Inflammatory macrophage treated with lipopolysaccharide for 1 hour (primary cell): ENCODE data around the gene GMEB2.
"Not testable (repeated sequence)": the region's sequence is repeated elsewhere in the genome, so short reads cannot be mapped to it uniquely, and the experiment has no call there.

ENCODE experiments used
- DNase-seq, 2 donors: peaks; one replicate each; pipeline ENCODE4 v3.0.0-alpha.2; 2020 to 2022

GMEB2 gene

DNA sequence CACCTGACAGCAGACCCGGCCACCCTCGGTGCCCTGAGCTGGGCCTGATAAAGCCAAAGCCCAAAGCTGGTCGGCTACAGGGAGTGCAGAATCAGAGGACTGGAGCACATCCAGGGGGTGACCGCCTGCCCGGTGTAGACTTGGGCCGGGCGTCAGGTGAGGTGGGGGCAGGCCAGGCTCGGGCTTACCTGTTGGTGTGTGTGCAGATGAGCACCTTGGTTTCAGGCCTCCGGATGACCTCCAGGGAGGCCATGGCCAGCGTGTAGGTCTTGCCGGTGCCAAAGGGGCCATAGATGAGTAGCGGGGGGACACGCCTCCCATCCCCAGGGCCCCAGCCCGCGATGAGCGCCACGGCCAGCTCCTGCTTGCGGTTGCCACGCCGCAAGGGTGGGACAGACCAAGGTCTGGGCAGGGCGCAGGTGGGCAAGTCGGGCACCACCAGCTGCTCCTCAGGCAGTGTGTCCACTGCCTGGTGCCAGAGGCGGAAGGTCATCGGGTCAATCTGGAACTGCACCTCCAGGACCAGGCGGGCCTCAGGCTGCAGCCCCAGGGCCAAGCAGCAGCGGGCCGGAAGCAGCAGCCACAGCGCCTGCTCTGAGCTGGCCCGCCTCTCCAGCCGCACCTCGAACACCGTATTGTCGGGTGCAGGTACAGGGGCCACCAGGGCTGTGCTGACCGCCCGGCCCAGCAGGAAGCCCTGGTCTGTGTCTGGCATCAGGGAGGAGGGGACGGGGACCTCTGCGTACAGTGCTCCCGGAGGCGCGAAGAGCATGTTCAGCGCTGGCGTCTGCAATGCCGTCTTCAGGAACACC is 58.5 kb downstream of the GMEB2 start:
- DNase-seq: no peak

DNA sequence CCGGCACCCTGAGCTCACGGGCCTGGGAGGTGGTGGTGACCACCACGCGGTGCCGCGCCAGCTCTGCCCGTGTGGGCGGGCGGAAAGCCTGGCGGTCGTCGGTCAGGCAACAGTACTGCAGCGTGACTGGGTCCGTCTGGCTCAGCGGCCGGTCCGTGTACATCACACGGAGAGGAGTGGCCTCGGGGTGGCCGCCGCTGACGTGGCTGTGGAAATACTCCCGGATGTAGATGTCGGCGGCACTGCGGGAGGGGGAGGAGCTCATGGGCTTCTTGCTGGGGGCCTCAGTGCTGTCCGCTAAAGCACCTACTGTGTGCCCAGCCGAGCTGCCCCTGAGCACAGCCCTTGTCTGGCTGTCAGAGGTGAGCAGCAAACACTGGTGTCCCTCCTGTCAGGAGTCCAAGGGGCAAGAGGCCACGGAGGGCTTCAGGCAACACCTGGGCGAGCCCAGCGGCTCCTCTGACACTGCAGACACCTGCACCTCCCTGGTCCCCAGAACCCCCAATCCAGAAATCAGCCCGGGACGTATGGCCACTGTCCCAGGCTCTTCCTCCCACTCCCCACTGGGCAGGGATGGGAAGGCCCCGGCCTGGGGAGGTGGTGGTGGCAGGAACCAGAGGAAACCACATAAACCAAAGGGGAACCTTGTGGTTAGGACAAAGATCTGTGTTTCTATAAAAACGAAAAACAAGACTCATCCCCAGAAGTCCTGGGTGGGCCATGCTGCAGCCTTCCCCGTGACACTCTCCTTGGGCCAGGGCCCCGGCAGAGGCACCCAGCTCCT is 59.3 kb downstream of the GMEB2 start:
- DNase-seq: peak; percentile 79 to 86

GRCh38 chr20:63567136-63567385 is 59.8 kb downstream of the GMEB2 start:
- DNase-seq: no peak

- no peak for DNase-seq
Measured at GRCh38 chr20:63566395-63567135, 60.3 kb downstream of the GMEB2 start.

GRCh38 chr20:63565699-63566335 is 61.1 kb downstream of the GMEB2 start:
- DNase-seq: no peak

GRCh38 chr20:63565021-63565698 is 61.7 kb downstream of the GMEB2 start:
- no peak for DNase-seq

- no peak for DNase-seq
Measured at GRCh38 chr20:63564036-63564810, 62.7 kb downstream of the GMEB2 start.

DNA sequence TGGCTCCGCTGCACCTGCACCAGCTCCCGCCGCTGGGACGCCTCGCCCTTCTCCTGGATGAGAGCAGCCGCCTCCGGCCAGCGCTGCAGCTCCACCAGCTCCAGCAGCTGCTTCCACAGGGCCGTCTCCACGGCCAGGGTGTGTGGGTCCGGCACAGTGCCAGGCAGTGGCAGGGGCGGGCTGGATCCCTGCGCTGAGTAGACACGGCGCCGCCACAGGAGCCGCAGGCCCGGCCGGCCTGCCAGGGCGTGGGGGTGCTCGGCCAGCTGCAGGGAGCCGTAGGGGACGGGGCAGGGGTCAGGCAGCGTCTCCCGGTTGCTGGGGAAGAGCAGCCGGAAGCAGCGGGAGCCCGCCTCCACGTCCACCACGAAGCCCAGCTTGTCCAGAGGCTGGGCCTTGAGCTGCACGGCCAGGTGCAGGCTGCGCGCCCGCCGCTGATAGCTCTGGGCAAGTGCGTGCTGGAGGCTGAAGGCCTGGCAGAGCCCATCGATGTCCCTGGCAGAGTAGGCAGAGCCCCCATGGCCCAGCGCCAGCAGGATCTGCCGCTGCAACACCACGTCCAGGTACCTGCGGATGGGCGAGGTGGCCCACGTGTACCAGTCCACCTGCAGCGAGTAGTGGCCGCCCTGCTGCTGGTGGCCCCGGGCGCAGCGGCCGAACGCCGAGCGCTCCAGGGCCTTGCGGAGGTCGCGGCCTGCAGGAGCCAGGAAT is 63.5 kb downstream of the GMEB2 start:
- no peak for DNase-seq

GRCh38 chr20:63562461-63563224 is 64.3 kb downstream of the GMEB2 start:
- no peak for DNase-seq

DNA sequence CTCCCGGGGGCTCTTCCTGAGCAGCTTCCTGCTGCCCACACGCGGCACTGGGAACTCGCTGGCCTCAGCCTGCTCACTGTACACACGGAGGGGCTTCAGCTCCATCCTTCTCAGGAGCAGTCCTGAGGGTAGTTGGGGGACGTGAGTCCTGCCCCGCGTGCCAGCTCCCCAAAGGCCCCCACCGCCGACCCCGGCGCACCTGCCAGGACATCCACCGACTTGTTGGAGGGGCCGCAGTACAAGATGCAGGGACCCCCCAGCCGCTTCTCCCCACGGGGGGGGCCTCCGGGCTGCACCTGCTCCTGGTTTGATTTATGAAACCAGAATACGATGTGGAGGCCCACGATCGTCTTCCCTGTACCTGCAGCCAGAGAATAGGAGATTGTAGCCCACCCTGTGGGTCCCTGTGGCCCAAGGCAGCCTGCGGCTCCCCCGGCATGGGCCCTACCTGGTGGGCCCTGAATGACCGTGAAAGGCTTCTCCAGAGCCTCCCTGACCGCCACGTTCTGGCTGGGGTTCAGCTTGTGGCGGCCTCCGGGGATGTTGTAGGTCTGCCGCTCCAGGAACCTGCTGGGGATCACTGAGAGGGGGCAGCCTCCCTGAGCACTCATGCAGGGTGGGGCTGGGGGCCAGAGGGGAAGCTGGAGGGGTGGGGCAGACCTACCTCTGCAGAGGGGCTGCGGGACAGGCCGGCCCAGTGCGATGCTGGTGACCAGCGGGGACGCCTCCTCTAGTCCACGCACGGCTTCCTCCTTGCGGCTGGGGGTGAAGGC is 65.1 kb downstream of the GMEB2 start:
- DNase-seq: no peak

DNA sequence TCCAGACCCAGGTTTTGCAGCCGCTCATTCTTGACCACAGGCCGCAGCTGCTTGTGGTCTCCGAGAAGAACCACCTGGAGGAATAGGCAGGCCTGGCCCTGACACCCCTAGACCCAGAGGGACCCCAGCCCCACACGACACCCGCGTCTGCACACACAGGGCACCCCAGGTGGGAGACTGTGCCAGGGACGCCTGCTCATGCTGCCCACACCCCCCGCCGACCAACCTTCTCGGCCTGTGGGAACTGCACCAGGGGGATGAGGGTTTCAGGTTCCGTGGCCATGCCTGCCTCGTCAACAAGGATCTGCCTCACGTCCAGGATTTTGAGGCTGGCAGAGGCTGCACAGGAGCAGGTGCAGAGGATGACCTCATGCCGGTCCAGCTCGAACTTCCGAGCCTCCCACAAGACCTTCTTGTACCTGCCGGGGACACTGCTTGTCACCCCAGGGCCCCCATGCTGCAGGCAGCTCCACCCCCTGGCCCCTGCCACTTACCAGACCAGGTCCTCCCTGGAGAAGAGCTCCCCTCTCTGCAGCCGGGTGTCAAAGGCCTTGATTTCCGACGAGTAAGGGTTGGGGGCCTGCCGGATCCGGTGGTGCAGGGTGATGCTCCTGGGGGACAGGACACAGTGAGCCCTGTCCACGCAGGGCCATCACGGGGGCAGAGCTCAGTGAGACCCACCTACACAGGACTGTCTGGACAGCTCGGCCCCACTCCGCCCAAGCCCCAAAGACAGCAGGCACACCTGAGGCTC is 65.9 kb downstream of the GMEB2 start:
- no peak for DNase-seq

DNA sequence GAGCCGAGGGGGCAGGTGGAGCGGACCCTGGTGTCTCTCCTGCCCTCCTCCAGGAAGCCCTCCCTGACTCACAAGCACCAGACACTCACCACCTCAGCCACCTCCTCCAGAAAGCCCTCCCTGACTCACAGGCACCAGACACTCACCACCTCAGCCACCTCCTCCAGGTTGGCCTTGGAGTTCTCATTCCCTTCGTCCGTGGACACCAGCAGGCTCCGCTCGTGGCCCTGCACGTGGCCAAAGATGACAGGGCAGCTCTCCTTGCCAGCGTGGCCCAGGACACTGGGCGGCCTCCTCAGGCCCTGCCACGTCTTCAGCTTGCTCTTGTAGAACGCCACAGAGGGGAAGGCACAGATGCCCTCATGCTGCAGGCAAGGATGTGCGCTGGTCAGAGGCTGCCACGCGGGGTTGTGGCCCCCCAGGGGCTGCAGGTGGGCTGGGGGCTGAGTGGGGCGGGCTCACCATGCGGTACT is 66.5 kb downstream of the GMEB2 start:
- DNase-seq: no peak

DNA sequence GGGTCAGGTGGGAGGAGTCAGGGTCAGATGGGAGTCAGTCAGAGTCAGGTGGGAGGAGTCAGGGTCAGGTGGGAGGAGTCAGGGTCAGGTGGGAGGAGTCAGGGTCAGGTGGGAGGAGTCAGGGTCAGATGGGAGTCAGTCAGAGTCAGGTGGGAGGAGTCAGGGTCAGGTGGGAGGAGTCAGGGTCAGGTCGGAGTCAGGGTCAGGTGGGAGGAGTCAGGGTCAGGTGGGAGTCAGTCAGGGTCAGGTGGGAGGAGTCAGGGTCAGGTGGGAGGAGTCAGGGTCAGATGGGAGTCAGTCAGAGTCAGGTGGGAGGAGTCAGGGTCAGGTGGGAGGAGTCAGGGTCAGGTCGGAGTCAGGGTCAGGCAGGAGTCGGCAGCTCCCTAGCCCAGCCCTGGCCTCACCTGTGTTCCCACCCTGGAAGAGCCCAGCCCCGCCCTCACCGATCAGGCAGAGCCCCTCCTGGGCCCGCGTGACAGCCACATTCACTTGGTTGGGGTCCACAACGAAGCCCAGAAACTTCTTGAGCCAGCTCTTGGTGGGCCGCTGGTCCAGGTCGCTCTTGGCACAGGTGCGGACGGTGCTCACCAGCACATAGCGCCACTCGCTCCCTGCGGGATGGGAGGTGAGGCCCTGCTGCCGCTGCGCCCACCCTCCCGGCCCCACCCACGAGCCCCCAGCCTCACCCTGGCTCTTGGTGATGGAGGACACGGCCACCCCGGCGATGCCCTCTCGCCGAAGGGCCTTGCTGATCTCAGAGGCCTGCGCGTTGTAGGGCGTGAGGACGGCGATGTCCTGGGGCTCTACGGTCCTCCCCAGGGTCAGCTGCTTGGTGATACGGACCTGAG is 67.2 kb downstream of the GMEB2 start:
- not testable (repeated sequence) for DNase-seq

DNA sequence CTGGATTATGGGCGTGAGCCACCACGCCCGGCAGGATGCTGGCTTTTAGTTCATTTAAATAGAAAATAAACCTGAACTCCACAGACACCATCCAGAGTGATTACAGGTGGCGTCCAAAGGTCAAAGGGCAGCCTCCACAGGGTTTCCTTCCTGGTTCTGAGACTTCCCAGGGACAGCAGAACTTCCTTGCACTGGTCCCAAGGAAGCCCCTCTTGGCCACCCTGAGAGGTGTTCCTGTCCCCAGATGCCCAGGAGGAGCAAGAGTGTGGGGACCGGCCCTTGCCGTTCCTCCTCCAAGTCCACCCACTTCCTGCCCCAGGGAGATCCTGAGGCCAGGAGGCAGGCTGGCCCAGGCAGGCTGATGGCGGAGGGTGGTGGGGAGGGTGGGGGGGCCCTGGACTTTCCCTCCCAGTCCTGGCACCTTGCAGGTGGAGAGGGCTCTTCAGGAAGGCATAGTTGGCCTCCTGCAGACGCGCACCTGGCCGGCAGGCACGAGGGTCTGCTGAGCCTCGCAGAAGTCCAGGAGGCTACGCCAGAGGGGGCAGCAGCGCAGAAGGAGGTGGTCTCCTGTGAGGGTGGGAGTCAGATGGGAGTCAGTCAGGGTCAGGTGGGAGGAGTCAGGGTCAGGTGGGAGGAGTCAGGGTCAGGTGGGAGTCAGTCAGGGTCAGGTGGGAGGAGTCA is 68.0 kb downstream of the GMEB2 start:
- no peak for DNase-seq

- no peak for DNase-seq
Measured at GRCh38 chr20:63557481-63557891, 69.4 kb downstream of the GMEB2 start.

DNA sequence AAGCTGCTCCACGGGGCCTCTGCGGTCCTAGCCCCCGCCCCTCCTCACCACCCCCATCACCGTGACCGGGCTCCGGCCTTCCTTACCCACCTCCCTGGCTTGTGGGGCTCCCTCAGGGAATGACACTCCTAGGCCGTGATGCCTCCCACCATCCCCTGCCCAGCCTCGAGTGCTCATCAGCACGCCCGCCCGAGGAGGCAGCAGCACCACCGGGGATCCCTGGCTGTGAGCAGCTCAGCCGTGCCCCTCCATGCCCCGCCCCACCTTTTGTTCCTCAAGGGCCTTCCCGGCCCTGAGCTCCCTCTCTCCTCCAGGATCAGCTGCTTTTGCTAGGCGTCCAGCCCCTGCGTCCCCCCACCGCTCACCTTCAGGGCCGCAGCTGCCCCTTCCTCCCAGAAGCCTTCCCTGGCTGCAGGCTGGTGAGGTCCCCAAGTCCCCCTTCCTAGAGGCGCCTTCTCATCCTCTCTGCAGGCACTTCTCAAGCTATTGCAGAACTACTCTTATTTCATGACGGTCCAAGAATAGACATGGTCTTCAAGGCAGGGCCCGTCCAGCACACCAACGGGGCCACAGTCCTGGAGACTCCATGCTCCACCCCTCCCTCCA is 69.9 kb downstream of the GMEB2 start:
- DNase-seq: no peak
